ENCODE results near the gene CDHR5.

Gene CDHR5

DNA sequence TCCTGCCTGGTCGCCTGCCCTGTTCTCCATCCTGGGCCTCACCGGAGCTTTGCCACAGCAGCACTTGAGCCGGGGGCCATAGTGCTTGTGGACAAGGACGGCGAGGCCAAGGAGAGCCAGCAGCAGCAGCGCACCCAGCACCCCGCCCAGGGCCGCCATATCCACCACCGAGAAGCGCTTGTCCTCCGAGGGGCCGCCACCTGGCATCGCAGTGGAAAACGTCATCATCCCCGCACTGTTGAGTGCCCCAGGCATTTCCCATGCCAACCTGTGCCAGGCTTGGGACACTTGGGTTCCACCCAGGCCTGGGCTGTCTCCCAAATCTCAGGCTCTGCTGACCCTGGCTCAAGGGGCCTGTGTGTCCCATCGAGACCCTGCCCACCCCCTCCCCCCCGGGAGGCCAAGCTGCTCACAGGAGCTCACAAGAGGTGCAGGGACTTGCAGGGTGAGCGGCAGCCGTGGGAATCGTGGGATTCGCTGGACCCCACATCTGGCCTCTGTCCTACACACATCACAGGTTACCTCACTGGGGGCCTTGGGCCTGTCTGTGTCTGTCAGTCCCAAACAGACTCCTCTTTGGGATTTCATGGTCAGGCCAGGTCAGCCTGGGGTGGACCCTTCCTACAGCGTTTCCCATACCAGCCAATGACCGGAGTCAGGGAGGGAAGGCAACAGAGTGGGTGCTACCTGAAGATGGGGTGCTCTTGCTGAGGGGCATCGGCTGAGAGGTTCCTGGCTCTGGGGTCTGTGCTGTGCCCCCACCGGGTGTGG, 6.7 kb downstream of the CDHR5 start:
- Histone ChIP-seq H3K79me2 (ENCODE audit: control insufficient read depth, insufficient read depth, low read length) (no peaks in the 10 kb centered on the region), H2BK5ac (ENCODE audit: low read length) (no peak overlapping the region), H3K79me1 (ENCODE audit: low read length) (peaks cover 2% of the 10 kb centered on the region), H4K5ac (ENCODE audit: low read length) (no peak overlapping the region), H3K9ac (ENCODE audit: low read length) (no peak overlapping the region), H3K4ac (ENCODE audit: low read depth, low read length) (no peak overlapping the region), H3K27me3 (ENCODE audit: insufficient read depth, low read length, poor library complexity) (no peaks in the 10 kb centered on the region), H3K27ac (ENCODE audit: low read depth, low read length) (no peak overlapping the region), H3K56ac (ENCODE audit: low read length) (no peak overlapping the region), H3K4me1 (ENCODE audit: control insufficient read depth, low read depth, low read length) (no peaks in the 10 kb centered on the region), H2BK15ac (replicated peaks; ENCODE audit: low read depth) (no peak overlapping the region), H4K8ac (ENCODE audit: low read depth, low read length) (no peak overlapping the region), H2AK5ac (ENCODE audit: low read length) (no peak overlapping the region), H3K18ac (ENCODE audit: low read length) (no peak overlapping the region), H3K23ac (ENCODE audit: low read length) (no peak overlapping the region), H3K4me2 (ENCODE audit: low read length) (no peak overlapping the region), H3K36me3 (ENCODE audit: control insufficient read depth, insufficient read depth, low read length) (no peaks in the 10 kb centered on the region), H3K4me3 (ENCODE audit: low read length) (no peak overlapping the region), H2BK120ac (ENCODE audit: low read depth, low read length) (no peak overlapping the region)
- no peak for DNase-seq
- WGBS (ENCODE audit: extremely low coverage, insufficient coverage, low lambda C conversion rate), result no CpG with 5 or more reads among the region's 25 CpGs

GRCh38 chr11:617199-617911, 7.4 kb downstream of the CDHR5 start:
- H2BK5ac ChIP-seq (ENCODE audit: low read length), result no peak overlapping the region
- H3K79me2 ChIP-seq (ENCODE audit: control insufficient read depth, insufficient read depth, low read length), result no peaks in the 10 kb centered on the region
- no peak overlapping the region for H2AK5ac ChIP-seq (ENCODE audit: low read length)
- no peak overlapping the region for H3K9ac ChIP-seq (ENCODE audit: low read length)
- no peak overlapping the region for H3K4me2 ChIP-seq (ENCODE audit: low read length)
- no peak overlapping the region for H4K8ac ChIP-seq (ENCODE audit: low read depth, low read length)
- H2BK15ac ChIP-seq (replicated peaks; ENCODE audit: low read depth), result no peak overlapping the region
- no peaks in the 10 kb centered on the region for H3K4me1 ChIP-seq (ENCODE audit: control insufficient read depth, low read depth, low read length)
- no peak overlapping the region for H3K56ac ChIP-seq (ENCODE audit: low read length)
- H4K5ac ChIP-seq (ENCODE audit: low read length), result no peak overlapping the region
- no CpG with 5 or more reads among the region's 57 CpGs for WGBS (ENCODE audit: extremely low coverage, insufficient coverage, low lambda C conversion rate)
- peaks cover 2% of the 10 kb centered on the region for H3K79me1 ChIP-seq (ENCODE audit: low read length)
- no peaks in the 10 kb centered on the region for H3K27me3 ChIP-seq (ENCODE audit: insufficient read depth, low read length, poor library complexity)
- no peak overlapping the region for H3K18ac ChIP-seq (ENCODE audit: low read length)
- no peak overlapping the region for H3K4me3 ChIP-seq (ENCODE audit: low read length)
- H3K23ac ChIP-seq (ENCODE audit: low read length), result no peak overlapping the region
- no peak overlapping the region for H2BK120ac ChIP-seq (ENCODE audit: low read depth, low read length)
- no peak overlapping the region for H3K4ac ChIP-seq (ENCODE audit: low read depth, low read length)
- H3K27ac ChIP-seq (ENCODE audit: low read depth, low read length), result no peak overlapping the region
- H3K36me3 ChIP-seq (ENCODE audit: control insufficient read depth, insufficient read depth, low read length), result no peaks in the 10 kb centered on the region
- DNase-seq, result no peak

GRCh38 chr11:616320-617198, 8.2 kb downstream of the CDHR5 start:
- Histone ChIP-seq H2BK5ac (ENCODE audit: low read length) (no peak overlapping the region), H4K5ac (ENCODE audit: low read length) (no peak overlapping the region), H3K23ac (ENCODE audit: low read length) (no peak overlapping the region), H3K4me2 (ENCODE audit: low read length) (no peak overlapping the region), H3K36me3 (ENCODE audit: control insufficient read depth, insufficient read depth, low read length) (peaks cover 1% of the 10 kb centered on the region), H2BK15ac (replicated peaks; ENCODE audit: low read depth) (no peak overlapping the region), H2BK120ac (ENCODE audit: low read depth, low read length) (no peak overlapping the region), H3K4me3 (ENCODE audit: low read length) (no peak overlapping the region), H3K4me1 (ENCODE audit: control insufficient read depth, low read depth, low read length) (no peaks in the 10 kb centered on the region), H3K27me3 (ENCODE audit: insufficient read depth, low read length, poor library complexity) (no peaks in the 10 kb centered on the region), H2AK5ac (ENCODE audit: low read length) (no peak overlapping the region), H3K79me2 (ENCODE audit: control insufficient read depth, insufficient read depth, low read length) (no peaks in the 10 kb centered on the region), H3K27ac (ENCODE audit: low read depth, low read length) (no peak overlapping the region), H4K8ac (ENCODE audit: low read depth, low read length) (no peak overlapping the region), H3K18ac (ENCODE audit: low read length) (no peak overlapping the region), H3K56ac (ENCODE audit: low read length) (peak overlapping the region; percentile 79), H3K79me1 (ENCODE audit: low read length) (peaks cover 2% of the 10 kb centered on the region), H3K4ac (ENCODE audit: low read depth, low read length) (no peak overlapping the region), H3K9ac (ENCODE audit: low read length) (no peak overlapping the region)
- DNase-seq, result no peak
- no CpG with 5 or more reads among the region's 39 CpGs for WGBS (ENCODE audit: extremely low coverage, insufficient coverage, low lambda C conversion rate)

- peak within 1 kb of the TSS; percentile 80 for H3K4me2 ChIP-seq (ENCODE audit: low read length)
- no peaks in the 10 kb centered on the region for H3K4me1 ChIP-seq (ENCODE audit: control insufficient read depth, low read depth, low read length)
- DNase-seq, result peak; percentile 92
- H2BK5ac ChIP-seq (ENCODE audit: low read length), result no peak within 1 kb of the TSS
- no peak within 1 kb of the TSS for H2AK5ac ChIP-seq (ENCODE audit: low read length)
- H3K23ac ChIP-seq (ENCODE audit: low read length), result peak within 1 kb of the TSS; percentile 45
- H3K27ac ChIP-seq (ENCODE audit: low read depth, low read length), result peak within 1 kb of the TSS; percentile 61
- H4K8ac ChIP-seq (ENCODE audit: low read depth, low read length), result no peak within 1 kb of the TSS
- H2BK15ac ChIP-seq (replicated peaks; ENCODE audit: low read depth), result no peak within 1 kb of the TSS
- peaks cover 1% of the 10 kb centered on the region for H3K36me3 ChIP-seq (ENCODE audit: control insufficient read depth, insufficient read depth, low read length)
- peak within 1 kb of the TSS; percentile 88 for H3K9ac ChIP-seq (ENCODE audit: low read length)
- H3K4ac ChIP-seq (ENCODE audit: low read depth, low read length), result no peak within 1 kb of the TSS
- H3K79me1 ChIP-seq (ENCODE audit: low read length), result peaks cover 2% of the 10 kb centered on the region
- WGBS (ENCODE audit: extremely low coverage, insufficient coverage, low lambda C conversion rate), result no CpG with 5 or more reads among the region's 66 CpGs
- no peak within 1 kb of the TSS for H4K5ac ChIP-seq (ENCODE audit: low read length)
- H3K56ac ChIP-seq (ENCODE audit: low read length), result peak within 1 kb of the TSS; percentile 94
- H3K4me3 ChIP-seq (ENCODE audit: low read length), result peak within 1 kb of the TSS; percentile 69
- H3K79me2 ChIP-seq (ENCODE audit: control insufficient read depth, insufficient read depth, low read length), result no peaks in the 10 kb centered on the region
- H2BK120ac ChIP-seq (ENCODE audit: low read depth, low read length), result no peak within 1 kb of the TSS
- peak within 1 kb of the TSS; percentile 61 for H3K18ac ChIP-seq (ENCODE audit: low read length)
- H3K27me3 ChIP-seq (ENCODE audit: insufficient read depth, low read length, poor library complexity), result no peaks in the 10 kb centered on the region
Observed at GRCh38 chr11:615504-616319, 9.0 kb downstream of the CDHR5 start, which contains the start of gene IRF7. Gene IRF7, minus strand, starts transcription at chr11:615950. Its CDS starts 586 bp downstream, at chr11:615364.

Measured in mesendoderm (in vitro differentiated cells).